GM12872 (cell line): ENCODE measurements around the gene CXorf49B.
"Not testable (repeated sequence)": the region's sequence is repeated elsewhere in the genome, so short reads cannot be mapped to it uniquely, and the experiment has no call there.

ENCODE experiments used
- CTCF ChIP-seq: IDR thresholded peaks from 3 replicates; pipeline ENCODE4 v1.5.1; 2011; ENCODE audit warnings: low read depth, mild to moderate bottlenecking, low read length, moderate library complexity; ENCODE audit not compliant: insufficient read depth

CXorf49B gene

DNA sequence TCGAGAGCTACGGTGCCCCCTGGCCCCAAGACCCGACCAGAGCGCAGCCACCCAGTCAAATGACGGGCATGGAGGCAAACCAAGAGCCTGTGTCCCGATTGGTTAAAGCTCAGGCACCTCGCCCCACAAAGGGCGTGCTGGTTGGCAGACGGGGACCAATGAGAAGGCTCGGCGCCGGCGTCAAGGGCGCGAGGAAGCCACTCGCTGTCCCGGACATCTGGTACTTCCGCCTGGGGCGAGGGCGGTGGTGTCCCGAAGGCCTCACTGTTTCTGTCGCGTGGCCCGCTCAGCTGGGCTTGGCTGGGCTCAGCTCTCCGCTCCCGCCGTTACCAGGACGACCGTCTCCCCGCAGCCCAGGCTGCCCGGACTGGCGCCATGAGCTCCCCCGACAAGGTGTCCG, at the start of gene CXorf49B:
Gene CXorf49B (plus strand): TSS at position 301 of the 400 bp plus-strand sequence. CDS start 75 bp downstream, at position 376.
- TF ChIP-seq CTCF: not testable (repeated sequence)

GRCh38 chrX:71718185-71718584, 45.0 kb upstream of the CXorf49B start, which contains the start of gene CXorf49:
TSS of gene CXorf49 (minus strand) at chrX:71718285. CDS start at chrX:71718151, 134 bp downstream.
- not testable (repeated sequence) for TF ChIP-seq CTCF

- no peak for TF ChIP-seq CTCF
These were observed 46.7 kb downstream of the CXorf49B start for GRCh38 chrX:71809886-71810285.

DNA sequence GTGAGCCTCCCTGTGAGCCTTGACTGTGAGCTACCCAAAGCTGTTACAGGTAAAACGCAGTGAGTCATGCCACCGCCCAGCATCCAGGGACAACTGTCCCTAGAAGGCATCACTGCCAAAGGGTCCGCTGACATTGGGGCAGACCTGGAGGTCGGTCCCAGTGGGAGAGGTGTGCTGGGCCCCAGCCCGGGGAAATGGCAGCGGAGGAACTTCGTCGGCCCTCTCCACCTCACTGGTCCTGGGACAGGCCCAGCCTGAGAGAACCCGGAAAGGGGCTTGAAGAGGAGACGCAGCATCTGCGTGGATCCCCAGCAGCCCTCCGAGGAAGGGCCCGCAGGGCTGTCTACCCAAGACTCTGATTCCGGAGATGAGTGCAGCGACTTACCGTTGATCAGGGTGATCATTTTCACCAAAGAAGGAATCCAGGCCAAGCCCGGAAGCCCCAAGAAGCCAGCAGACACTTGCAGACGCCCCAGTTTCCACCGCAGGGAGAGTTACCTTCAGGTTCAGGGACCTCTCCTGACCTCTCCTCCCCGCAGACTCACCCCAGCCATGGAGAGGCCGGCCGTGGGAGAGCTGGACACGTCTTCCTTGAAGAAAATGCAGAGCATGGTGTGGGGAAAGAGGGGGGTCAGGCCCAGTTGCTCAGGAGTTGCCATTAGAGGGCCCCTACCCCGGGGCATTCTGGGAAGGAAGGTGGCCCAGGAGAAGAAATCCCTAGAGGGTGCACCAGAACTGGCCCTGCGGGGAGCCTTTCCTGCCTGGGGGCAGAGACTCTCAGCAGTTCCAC, 51.2 kb downstream of the CXorf49B start:
- no peak for TF ChIP-seq CTCF

- TF ChIP-seq CTCF: no peak
These were observed 52.2 kb downstream of the CXorf49B start for GRCh38 chrX:71815121-71815905.

GRCh38 chrX:71815906-71816156, 52.7 kb downstream of the CXorf49B start:
- no peak for TF ChIP-seq CTCF
